IPS-NIHi7 (cell line): ENCODE measurements around the gene PSMB11.

Experiments used
- DNase-seq: peaks from one replicate; pipeline ENCODE4 v3.0.0; 2012; ENCODE audit warnings: mixed read lengths; ENCODE audit errors: extremely low spot score

Gene PSMB11

GRCh38 chr14:23043145-23043544, 1.1 kb downstream of the PSMB11 start:
- no peak for DNase-seq

- DNase-seq: no peak
These were observed 1.7 kb downstream of the PSMB11 start for GRCh38 chr14:23043754-23044153.

- DNase-seq: no peak
These were observed 2.8 kb downstream of the PSMB11 start for GRCh38 chr14:23044840-23045239.

GRCh38 chr14:23045419-23046357, 3.7 kb downstream of the PSMB11 start:
- no peak for DNase-seq

- DNase-seq: no peak
These were observed 5.1 kb downstream of the PSMB11 start for GRCh38 chr14:23047034-23047634.

GRCh38 chr14:23047751-23048693, 6.0 kb downstream of the PSMB11 start:
- DNase-seq: no peak

- DNase-seq: no peak
These were observed 7.0 kb downstream of the PSMB11 start for GRCh38 chr14:23049011-23049410.

- no peak for DNase-seq
These were observed 9.4 kb downstream of the PSMB11 start for GRCh38 chr14:23051141-23052057.

- DNase-seq: peak; percentile 72
These were observed 10.2 kb downstream of the PSMB11 start for GRCh38 chr14:23052182-23052623.

GRCh38 chr14:23052671-23053070, 10.7 kb downstream of the PSMB11 start:
- DNase-seq: no peak

GRCh38 chr14:23053426-23053825, 11.4 kb downstream of the PSMB11 start:
- DNase-seq: no peak

GRCh38 chr14:23054000-23054811, 12.2 kb downstream of the PSMB11 start:
- no peak for DNase-seq

GRCh38 chr14:23055147-23055550, 13.1 kb downstream of the PSMB11 start:
- DNase-seq: no peak

- DNase-seq: no peak
These were observed 13.7 kb downstream of the PSMB11 start for GRCh38 chr14:23055621-23056144.

- peak; percentile 88 for DNase-seq
These were observed 14.3 kb downstream of the PSMB11 start for GRCh38 chr14:23056145-23056955.

GRCh38 chr14:23056956-23057756, 15.1 kb downstream of the PSMB11 start, which contains the start of gene CDH24:
CDH24 (minus strand) TSS chr14:23057520; CDS start chr14:23055733, 1,787 bp downstream.
- peak; percentile 80 for DNase-seq

- DNase-seq: peak; percentile 89
These were observed 16.0 kb downstream of the PSMB11 start for GRCh38 chr14:23057757-23058653.
